CD4-positive, alpha-beta T cell (primary cell): ENCODE measurements around the gene AIMP1. TPM values are rescaled to one million over a fixed set of nuclear protein-coding genes. Genes with fewer than 3 reads are reported as not detected.

ENCODE experiments used
- ATAC-seq: fragments of 200-7000 bp; cut with Tn5 transposase; one replicate; pipeline ENCODE4 v1.10.0; 2022; ENCODE audit warnings: mild to moderate bottlenecking; ENCODE audit not compliant: poor library complexity
- CTCF ChIA-PET: fragments of 350-600 bp; sonication (Branson Sonifier 250); formaldehyde crosslinking; loops from one replicate; lab custom pipeline; 2021; ENCODE audit warnings: antibody characterized with exemption, inconsistent platforms; lab: Charles Lee
- POLR2A ChIA-PET: fragments of 350-600 bp; sonication (Branson Sonifier 250); formaldehyde crosslinking; loops from one replicate; lab custom pipeline; 2021; ENCODE audit warnings: antibody characterized with exemption, inconsistent platforms; lab: Charles Lee
- DNase-seq, 14 experiments: peaks; one replicate each; pipeline ENCODE4 v3.0.0-alpha.2; 2013 to 2020; ENCODE audit warnings: mixed read lengths in 2 of 14
- H3K27ac ChIP-seq, 2 donors: one replicate each; pipeline versions ENCODE4 v1.5.1 to v1.7.0; 2013; ENCODE audit warnings: low read length in 2 of 2, low read depth in 1 of 2, mild to moderate bottlenecking in 1 of 2
- H3K27me3 ChIP-seq, 2 experiments: 1 replicate in 1 of 2; 2 replicates in 1 of 2; pipeline versions ENCODE4 v1.6.1 to v1.7.0; 2013; ENCODE audit warnings: low read length in 2 of 2, control low read depth in 1 of 2, mild to moderate bottlenecking in 1 of 2, moderate library complexity in 1 of 2; ENCODE audit not compliant: insufficient read depth in 2 of 2, control insufficient read depth in 1 of 2
- H3K36me3 ChIP-seq: one replicate; pipeline ENCODE4 v1.6.1; 2013; ENCODE audit warnings: low read length, control low read depth; ENCODE audit not compliant: insufficient read depth
- H3K4me1 ChIP-seq: one replicate; pipeline ENCODE4 v1.6.1; 2013; ENCODE audit warnings: low read length, control low read depth; ENCODE audit not compliant: insufficient read depth
- H3K4me3 ChIP-seq: one replicate; pipeline ENCODE4 v1.5.1; 2013; ENCODE audit warnings: mild to moderate bottlenecking, low read length, moderate library complexity
- H3K9me3 ChIP-seq, 2 experiments: 1 replicate in 1 of 2; 2 replicates in 1 of 2; pipeline versions ENCODE4 v1.6.1 to v1.7.0; 2013; ENCODE audit warnings: low read length in 2 of 2, mild to moderate bottlenecking in 2 of 2, control low read depth in 1 of 2, moderate library complexity in 1 of 2; ENCODE audit not compliant: control insufficient read depth in 1 of 2, insufficient read depth in 1 of 2
- H3K27ac Mint-ChIP-seq: one replicate; pipeline ENCODE4 v1.8.0; 2020; ENCODE audit warnings: mixed read lengths
- H3K27me3 Mint-ChIP-seq: one replicate; pipeline ENCODE4 v1.8.0; 2021; ENCODE audit warnings: mixed read lengths
- H3K36me3 Mint-ChIP-seq: one replicate; pipeline ENCODE4 v1.8.0; 2021; ENCODE audit warnings: low read depth, mixed read lengths
- H3K4me1 Mint-ChIP-seq: one replicate; pipeline ENCODE4 v1.8.0; 2021; ENCODE audit warnings: low read depth, mixed read lengths
- H3K4me3 Mint-ChIP-seq: one replicate; pipeline ENCODE4 v1.8.0; 2020; ENCODE audit warnings: mild to moderate bottlenecking, mixed read lengths
- H3K9me3 Mint-ChIP-seq: one replicate; pipeline ENCODE4 v1.8.0; 2020; ENCODE audit warnings: mixed read lengths
- CTCF ChIP-seq: fragments of 200-600 bp; IDR thresholded peaks from one replicate; pipeline ENCODE4 v1.8.0; 2022; ENCODE audit warnings: antibody characterized with exemption, mild to moderate bottlenecking
- intact Hi-C, 2 experiments: fragments of 100-400 bp; cut with DNase I in 1 of 2; cut with micrococcal nuclease in 1 of 2; formaldehyde crosslinking; loops; one replicate each; pipeline versions ENCODE4 v1.15.1 to v1.9.0; 2023 to 2025; cut with DNase I, micrococcal nuclease
- total RNA-seq, 174 experiments: library from RNA in 2 of 174; stranded (reverse) in 2 of 174; gene quantifications; one replicate each; pipeline ENCODE4 v1.2.3 and lab custom pipeline; 2021 to 2026

AIMP1 gene
- total RNA-seq, 2 experiments from 2014 or later = 75.4 to 77.8 TPM

GRCh38 chr4:106289737-106290136 is 26.6 kb upstream of the AIMP1 start:
- peaks cover 44% of the 10 kb centered on the region for H3K36me3 ChIP-seq
- no peaks in the 10 kb centered on the region for H3K4me1 Mint-ChIP-seq
- no peak overlapping the region for H3K27ac ChIP-seq
- no peak overlapping the region for H3K4me3 ChIP-seq
- no peak for TF ChIP-seq CTCF
- ATAC-seq = no peak
- no peaks in the 10 kb centered on the region for H3K9me3 Mint-ChIP-seq
- H3K4me1 ChIP-seq = no peaks in the 10 kb centered on the region
- H3K9me3 ChIP-seq = no peaks in the 10 kb centered on the region
- H3K27me3 Mint-ChIP-seq = no peaks in the 10 kb centered on the region
- no peak overlapping the region for H3K27ac Mint-ChIP-seq
- CTCF ChIA-PET = no interaction called here
- intact Hi-C loops = no loop called here
- POLR2A ChIA-PET = no interaction called here
- DNase-seq = no peak
- no peaks in the 10 kb centered on the region for H3K27me3 ChIP-seq
- no peak overlapping the region for H3K4me3 Mint-ChIP-seq
- H3K36me3 Mint-ChIP-seq = peaks cover 73% of the 10 kb centered on the region

DNA sequence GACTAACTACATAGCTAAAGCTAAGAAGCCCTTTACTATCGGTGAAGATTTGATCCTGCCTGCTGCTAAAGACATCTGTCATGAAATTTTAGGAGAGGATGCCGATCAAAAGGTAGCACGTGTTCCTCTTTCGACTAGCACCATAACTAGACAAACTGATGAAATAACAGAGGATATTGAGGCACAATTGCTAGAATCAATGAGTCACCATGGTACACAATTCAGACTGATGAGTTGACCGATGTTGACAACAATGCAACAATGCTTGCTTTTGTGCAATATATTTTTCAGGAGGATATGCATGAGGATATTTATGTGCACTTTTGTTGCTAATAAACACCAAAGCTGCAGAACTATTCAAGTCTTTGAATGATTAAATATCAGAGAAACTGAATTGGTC is 24.7 kb upstream of the AIMP1 start:
- Histone ChIP-seq H3K27me3 (no peaks in the 10 kb centered on the region), H3K9me3 (no peaks in the 10 kb centered on the region), H3K4me3 (no peak overlapping the region), H3K36me3 (peaks cover 52% of the 10 kb centered on the region), H3K27ac (no peak overlapping the region), H3K4me1 (no peaks in the 10 kb centered on the region)
- TF ChIP-seq CTCF = no peak
- ATAC-seq (no peak), DNase-seq (no peak)
- Mint-ChIP-seq H3K4me1 (no peaks in the 10 kb centered on the region), H3K27ac (no peak overlapping the region), H3K27me3 (no peaks in the 10 kb centered on the region), H3K4me3 (no peak overlapping the region), H3K36me3 (peaks cover 80% of the 10 kb centered on the region), H3K9me3 (no peaks in the 10 kb centered on the region)
- intact Hi-C loops = no loop called here
- CTCF ChIA-PET = interaction anchor here (1.3 kb wide), 1 partner anchor 10 kb away, joined by 3 read pairs; no protein-coding TSS in a partner anchor
- POLR2A ChIA-PET = no interaction called here

DNA sequence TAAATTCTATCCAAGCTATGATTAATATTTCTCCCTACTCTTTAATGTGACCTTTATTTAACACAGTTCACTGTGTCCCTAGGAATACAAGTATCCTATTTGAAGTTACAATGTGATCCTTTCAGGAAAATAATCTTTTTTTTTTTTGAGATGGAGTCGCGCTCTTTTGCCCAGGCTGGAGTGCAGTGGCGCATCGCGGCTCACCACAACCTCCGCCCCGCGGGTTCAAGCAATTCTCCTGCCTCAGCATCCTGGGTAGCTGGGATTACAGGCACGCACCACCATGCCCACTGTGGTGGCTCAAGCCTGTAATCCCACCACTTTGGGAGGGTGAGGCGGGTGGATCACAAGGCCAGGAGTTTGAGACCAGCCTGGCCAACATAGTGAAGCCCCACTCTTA is 22.3 kb upstream of the AIMP1 start:
- ChIA-PET POLR2A (interaction anchor here (1.5 kb wide), 1 partner anchor 22 kb away, joined by 4 read pairs; the partner anchor contains the start of gene TBCK), CTCF (no interaction called here)
- H3K27me3 ChIP-seq = no peaks in the 10 kb centered on the region
- ATAC-seq (no peak), DNase-seq (no peak)
- no peaks in the 10 kb centered on the region for H3K9me3 Mint-ChIP-seq
- H3K36me3 Mint-ChIP-seq = peaks cover 77% of the 10 kb centered on the region
- intact Hi-C loops = no loop called here
- peaks cover 9% of the 10 kb centered on the region for H3K4me1 Mint-ChIP-seq
- no peaks in the 10 kb centered on the region for H3K27me3 Mint-ChIP-seq
- no peaks in the 10 kb centered on the region for H3K9me3 ChIP-seq
- H3K4me1 ChIP-seq = no peaks in the 10 kb centered on the region
- no peak overlapping the region for H3K4me3 Mint-ChIP-seq
- TF ChIP-seq CTCF = no peak
- H3K36me3 ChIP-seq = peaks cover 43% of the 10 kb centered on the region
- no peak overlapping the region for H3K27ac Mint-ChIP-seq
- H3K4me3 ChIP-seq = no peak overlapping the region
- H3K27ac ChIP-seq = no peak overlapping the region
